Measurements from ENCODE around the gene TICRR. TPM values are rescaled to one million over a fixed set of nuclear protein-coding genes. Genes with fewer than 3 reads are reported as not detected.

TICRR gene
- total RNA-seq, 1 experiment from 2014 or later = 37.4 TPM

- TF ChIP-seq, protein P1, sequence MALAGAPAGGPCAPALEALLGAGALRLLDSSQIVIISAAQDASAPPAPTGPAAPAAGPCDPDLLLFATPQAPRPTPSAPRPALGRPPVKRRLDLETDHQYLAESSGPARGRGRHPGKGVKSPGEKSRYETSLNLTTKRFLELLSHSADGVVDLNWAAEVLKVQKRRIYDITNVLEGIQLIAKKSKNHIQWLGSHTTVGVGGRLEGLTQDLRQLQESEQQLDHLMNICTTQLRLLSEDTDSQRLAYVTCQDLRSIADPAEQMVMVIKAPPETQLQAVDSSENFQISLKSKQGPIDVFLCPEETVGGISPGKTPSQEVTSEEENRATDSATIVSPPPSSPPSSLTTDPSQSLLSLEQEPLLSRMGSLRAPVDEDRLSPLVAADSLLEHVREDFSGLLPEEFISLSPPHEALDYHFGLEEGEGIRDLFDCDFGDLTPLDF (CRISPR knock-in tag; IDR thresholded peaks at IDR 0.05) = no peak
- no peak for TF ChIP-seq ZNF396 (CRISPR knock-in tag; IDR thresholded peaks at IDR 0.05; ENCODE audit: borderline replicate concordance)
- TF ChIP-seq CBFB (CRISPR knock-in tag; IDR thresholded peaks at IDR 0.05; ENCODE audit: low read depth) = no peak
- TF ChIP-seq, protein P2, sequence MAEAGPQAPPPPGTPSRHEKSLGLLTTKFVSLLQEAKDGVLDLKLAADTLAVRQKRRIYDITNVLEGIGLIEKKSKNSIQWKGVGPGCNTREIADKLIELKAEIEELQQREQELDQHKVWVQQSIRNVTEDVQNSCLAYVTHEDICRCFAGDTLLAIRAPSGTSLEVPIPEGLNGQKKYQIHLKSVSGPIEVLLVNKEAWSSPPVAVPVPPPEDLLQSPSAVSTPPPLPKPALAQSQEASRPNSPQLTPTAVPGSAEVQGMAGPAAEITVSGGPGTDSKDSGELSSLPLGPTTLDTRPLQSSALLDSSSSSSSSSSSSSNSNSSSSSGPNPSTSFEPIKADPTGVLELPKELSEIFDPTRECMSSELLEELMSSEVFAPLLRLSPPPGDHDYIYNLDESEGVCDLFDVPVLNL (CRISPR knock-in tag; IDR thresholded peaks at IDR 0.05; ENCODE audit: borderline replicate concordance, low read depth) = no peak
Measured at GRCh38 chr15:89654301-89654761, 79.1 kb downstream of the TICRR start (continued).

DNA sequence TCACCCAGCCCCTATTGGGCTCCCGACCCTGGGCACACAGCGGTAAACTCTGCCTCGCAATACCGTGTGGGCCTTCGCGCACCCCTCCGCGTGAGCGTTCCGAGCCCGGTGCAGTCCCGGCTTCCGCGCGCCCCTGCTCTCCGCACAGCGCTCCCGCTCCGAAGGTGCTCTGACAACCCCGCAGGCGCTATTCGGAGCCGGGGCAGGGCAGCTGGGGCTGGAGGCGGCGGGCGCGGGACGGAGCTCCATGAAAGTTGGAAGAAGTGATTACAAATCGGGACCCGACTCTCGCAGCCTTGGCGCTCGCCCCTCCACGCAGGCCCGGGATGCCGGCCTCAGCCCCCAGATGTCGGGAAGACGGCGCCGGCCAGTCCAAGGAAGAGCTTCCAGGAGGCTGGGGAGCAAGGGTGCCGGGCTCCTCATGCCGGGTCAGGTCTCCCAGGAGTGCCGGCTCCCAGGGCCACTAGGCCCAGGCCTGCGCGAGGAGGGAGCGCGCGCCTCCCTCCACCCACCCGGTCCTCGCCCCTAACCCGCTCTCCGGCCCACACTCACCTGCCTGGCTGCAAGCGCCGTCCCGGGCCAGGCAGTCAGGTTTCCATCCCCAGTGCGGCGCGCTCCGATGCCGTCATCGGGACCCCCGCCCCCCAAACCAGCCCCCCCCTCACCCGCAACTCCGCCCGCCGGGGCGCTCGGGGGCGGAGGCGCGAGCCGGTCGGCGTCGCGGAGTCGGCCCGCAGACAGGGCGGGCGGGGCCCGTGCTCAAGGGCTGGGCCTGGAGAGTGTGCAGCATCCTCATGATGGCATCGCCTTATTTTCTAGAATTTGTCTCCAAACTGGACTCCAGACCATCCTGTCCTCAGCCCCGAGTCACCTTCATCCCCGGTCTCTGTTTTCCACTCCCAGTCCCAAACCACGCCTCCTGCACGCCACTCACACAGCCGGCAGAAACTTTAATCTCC lies 79.9 kb downstream of the TICRR start, which contains the start of gene KIF7:
Gene KIF7 (minus strand): TSS at position 621 of the 959 bp plus-strand sequence. CDS start 2,537 bp downstream, outside the sequence.
- Mint-ChIP-seq H3K36me3 (peaks cover 7% of the 10 kb centered on the region; the same call in 1 of the 2 replicates), H3K4me1 (peaks cover 10% of the 10 kb centered on the region), H3K27me3 (ENCODE audit: low read depth) (peaks cover 27% of the 10 kb centered on the region), H3K4me3 (peak within 1 kb of the TSS; percentile 84), H3K27ac (0 out of 2 replicates have a peak within 1 kb of the TSS, but pooled peaks have one; percentile 60), H3K9me3 (peaks cover under 1% of the 10 kb centered on the region; the same call in 1 of the 2 replicates)
- peak; percentile 82 for DNase-seq (ENCODE audit: low spot score)
- TF ChIP-seq, protein P2 (CRISPR knock-in tag; IDR thresholded peaks at IDR 0.05; ENCODE audit: borderline replicate concordance, low read depth) = no peak
- TF ChIP-seq, protein P1 (CRISPR knock-in tag; IDR thresholded peaks at IDR 0.05) = no peak
- TF ChIP-seq, protein P3, sequence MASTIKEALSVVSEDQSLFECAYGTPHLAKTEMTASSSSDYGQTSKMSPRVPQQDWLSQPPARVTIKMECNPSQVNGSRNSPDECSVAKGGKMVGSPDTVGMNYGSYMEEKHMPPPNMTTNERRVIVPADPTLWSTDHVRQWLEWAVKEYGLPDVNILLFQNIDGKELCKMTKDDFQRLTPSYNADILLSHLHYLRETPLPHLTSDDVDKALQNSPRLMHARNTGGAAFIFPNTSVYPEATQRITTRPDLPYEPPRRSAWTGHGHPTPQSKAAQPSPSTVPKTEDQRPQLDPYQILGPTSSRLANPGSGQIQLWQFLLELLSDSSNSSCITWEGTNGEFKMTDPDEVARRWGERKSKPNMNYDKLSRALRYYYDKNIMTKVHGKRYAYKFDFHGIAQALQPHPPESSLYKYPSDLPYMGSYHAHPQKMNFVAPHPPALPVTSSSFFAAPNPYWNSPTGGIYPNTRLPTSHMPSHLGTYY (CRISPR knock-in tag; IDR thresholded peaks at IDR 0.05) = peak; percentile 16; the same call in 1 of the 2 replicates
- TF ChIP-seq ATF3 (CRISPR knock-in tag; conservative IDR thresholded peaks at IDR 0.05) (no peak), FOXP1 (CRISPR knock-in tag; IDR thresholded peaks at IDR 0.05; ENCODE audit: borderline replicate concordance) (peak; percentile 85), SP1 (CRISPR knock-in tag; conservative IDR thresholded peaks at IDR 0.05) (peak; percentile 75), ESRRA (CRISPR knock-in tag; IDR thresholded peaks at IDR 0.05; ENCODE audit: borderline replicate concordance) (peak; percentile 69; the same call in 1 of the 2 replicates), FOXK1 (CRISPR knock-in tag; IDR thresholded peaks at IDR 0.05) (peak; percentile 29; the same call in 1 of the 2 replicates), NR1H2 (CRISPR knock-in tag; IDR thresholded peaks at IDR 0.05) (no peak), GABPB1 (CRISPR knock-in tag; IDR thresholded peaks at IDR 0.05) (peak; percentile 38; the same call in 1 of the 2 replicates), ATF1 (CRISPR knock-in tag; IDR thresholded peaks at IDR 0.05) (no peak), KAT7 (CRISPR knock-in tag; IDR thresholded peaks at IDR 0.05; ENCODE audit: borderline replicate concordance) (peak; percentile 81; the same call in 1 of the 2 replicates), MYBL2 (CRISPR knock-in tag; IDR thresholded peaks at IDR 0.05) (peak; percentile 53; the same call in 1 of the 2 replicates), TEAD4 (CRISPR knock-in tag; IDR thresholded peaks at IDR 0.05) (0 out of 2 replicates have a peak, but pooled peaks have one; percentile 33), CREM (CRISPR knock-in tag; IDR thresholded peaks at IDR 0.05) (peak; percentile 93), NFE2L1 (CRISPR knock-in tag; IDR thresholded peaks at IDR 0.05) (0 out of 2 replicates have a peak, but pooled peaks have one; percentile 39), JUN (CRISPR knock-in tag; IDR thresholded peaks at IDR 0.05) (0 out of 2 replicates have a peak, but pooled peaks have one; percentile 20), CBFB (CRISPR knock-in tag; IDR thresholded peaks at IDR 0.05; ENCODE audit: low read depth) (0 out of 2 replicates have a peak, but pooled peaks have one; percentile 30)
- TF ChIP-seq, protein P4, sequence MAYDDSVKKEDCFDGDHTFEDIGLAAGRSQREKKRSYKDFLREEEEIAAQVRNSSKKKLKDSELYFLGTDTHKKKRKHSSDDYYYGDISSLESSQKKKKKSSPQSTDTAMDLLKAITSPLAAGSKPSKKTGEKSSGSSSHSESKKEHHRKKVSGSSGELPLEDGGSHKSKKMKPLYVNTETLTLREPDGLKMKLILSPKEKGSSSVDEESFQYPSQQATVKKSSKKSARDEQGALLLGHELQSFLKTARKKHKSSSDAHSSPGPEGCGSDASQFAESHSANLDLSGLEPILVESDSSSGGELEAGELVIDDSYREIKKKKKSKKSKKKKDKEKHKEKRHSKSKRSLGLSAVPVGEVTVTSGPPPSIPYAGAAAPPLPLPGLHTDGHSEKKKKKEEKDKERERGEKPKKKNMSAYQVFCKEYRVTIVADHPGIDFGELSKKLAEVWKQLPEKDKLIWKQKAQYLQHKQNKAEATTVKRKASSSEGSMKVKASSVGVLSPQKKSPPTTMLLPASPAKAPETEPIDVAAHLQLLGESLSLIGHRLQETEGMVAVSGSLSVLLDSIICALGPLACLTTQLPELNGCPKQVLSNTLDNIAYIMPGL (CRISPR knock-in tag; IDR thresholded peaks at IDR 0.05) = peak; percentile 88; the same call in 1 of the 2 replicates
- CTCF ChIA-PET = interaction anchor here (0.6 to 1.1 kb wide), 3 partner anchors 18 to 85 kb away, joined by 3 read pairs; no protein-coding TSS in a partner anchor
- POLR2A ChIA-PET = no interaction called here
- ATAC-seq = peak; percentile 86

Measured in WTC11 (cell line).